ENCODE measurements around the gene EPS8.

- TF ChIP-seq CTCF (IDR thresholded peaks at IDR 0.05; ENCODE audit: borderline replicate concordance, extremely low read depth, low read length, poor library complexity, severe bottlenecking) (no peak), EZH2 (IDR thresholded peaks at IDR 0.05; ENCODE audit: borderline replicate concordance, low read depth, low read length, severe bottlenecking) (no peak)
Measured at GRCh38 chr12:15770021-15770420, 19.2 kb downstream of the EPS8 start.

All from DND-41 (cell line).